Loucy (cell line): ENCODE results near the gene ZNF576.
"Not testable (repeated sequence)": the region's sequence is repeated elsewhere in the genome, so short reads cannot be mapped to it uniquely, and the experiment has no call there.

Source experiments
- H2AFZ ChIP-seq: fragments of 200-600 bp; sonication (generic); 2 replicates; pipeline ENCODE4 v1.6.0; 2016; ENCODE audit warnings: antibody characterized with exemption, mild to moderate bottlenecking, low read length, moderate library complexity
- H3F3A ChIP-seq: fragments of 200-600 bp; 2 replicates; pipeline ENCODE4 v1.6.0; 2016; ENCODE audit warnings: antibody characterized with exemption, low read depth, mild to moderate bottlenecking
- H3K27me3 ChIP-seq: fragments of 200-600 bp; sonication (generic); 2 replicates; pipeline ENCODE4 v1.6.1; 2014; ENCODE audit warnings: low read length, mild to moderate bottlenecking; ENCODE audit not compliant: insufficient read depth, poor library complexity, severe bottlenecking
- H3K36me3 ChIP-seq: fragments of 200-600 bp; sonication (generic); 2 replicates; pipeline ENCODE4 v1.6.1; 2016; ENCODE audit warnings: low read length; ENCODE audit not compliant: insufficient read depth
- H3K4me1 ChIP-seq: fragments of 200-600 bp; sonication (generic); 2 replicates; pipeline ENCODE4 v1.5.1; 2014; ENCODE audit warnings: low read length, mild to moderate bottlenecking; ENCODE audit not compliant: insufficient read depth, poor library complexity, severe bottlenecking
- H3K4me2 ChIP-seq: fragments of 200-600 bp; sonication (generic); 2 replicates; pipeline ENCODE4 v1.6.0; 2014; ENCODE audit warnings: antibody characterized with exemption, low read length, low read depth, mild to moderate bottlenecking; ENCODE audit not compliant: poor library complexity, severe bottlenecking
- H3K4me3 ChIP-seq: fragments of 200-600 bp; sonication (generic); 2 replicates; pipeline ENCODE4 v1.5.1; 2014; ENCODE audit warnings: low read length, mild to moderate bottlenecking, mixed read lengths; ENCODE audit not compliant: poor library complexity, severe bottlenecking
- H3K79me2 ChIP-seq: fragments of 200-600 bp; sonication (generic); 2 replicates; pipeline ENCODE4 v1.6.1; 2014; ENCODE audit warnings: low read length; ENCODE audit not compliant: insufficient read depth
- H3K9ac ChIP-seq: fragments of 200-600 bp; sonication (generic); 2 replicates; pipeline ENCODE4 v1.6.0; 2014; ENCODE audit warnings: mild to moderate bottlenecking, low read depth, low read length, moderate library complexity; ENCODE audit not compliant: poor library complexity, severe bottlenecking
- H3K9me2 ChIP-seq: fragments of 200-600 bp; sonication (generic); replicated peaks from 2 replicates; pipeline ENCODE4 v1.6.1; 2016; ENCODE audit warnings: low read depth, low read length, mixed read lengths
- H3K9me3 ChIP-seq: fragments of 200-600 bp; sonication (generic); 2 replicates; pipeline ENCODE4 v1.6.1; 2014; ENCODE audit warnings: mild to moderate bottlenecking, antibody characterized with exemption, low read length, low read depth; ENCODE audit not compliant: insufficient read depth
- H4K20me1 ChIP-seq: fragments of 200-600 bp; sonication (generic); 2 replicates; pipeline ENCODE4 v1.6.0; 2014; ENCODE audit warnings: antibody characterized with exemption, low read length, mild to moderate bottlenecking; ENCODE audit not compliant: insufficient read depth, poor library complexity, severe bottlenecking
- EZH2phosphoT487 ChIP-seq: fragments of 200-600 bp; IDR thresholded peaks from 2 replicates; pipeline ENCODE4 v1.6.1; 2018; ENCODE audit warnings: antibody characterized with exemption, mild to moderate bottlenecking, moderate library complexity, borderline replicate concordance
- TF ChIP-seq, protein P1 (sequence below): fragments of 200-600 bp; sonication (generic); conservative IDR thresholded peaks from 2 replicates; pipeline ENCODE4 v1.5.1; 2014; ENCODE audit warnings: mild to moderate bottlenecking, antibody characterized with exemption, low read length

The ZNF576 gene, protein sequence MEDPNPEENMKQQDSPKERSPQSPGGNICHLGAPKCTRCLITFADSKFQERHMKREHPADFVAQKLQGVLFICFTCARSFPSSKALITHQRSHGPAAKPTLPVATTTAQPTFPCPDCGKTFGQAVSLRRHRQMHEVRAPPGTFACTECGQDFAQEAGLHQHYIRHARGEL

GRCh38 chr19:43595999-43596841 is at the start of gene ZNF576, which contains the start of gene IRGQ:
ZNF576 (plus strand) TSS chr19:43596595; CDS start chr19:43597109, 514 bp downstream.
IRGQ (minus strand) TSS chr19:43596134; CDS start chr19:43595338, 796 bp downstream.
- Histone ChIP-seq H4K20me1 (peaks cover 11% of the 10 kb centered on the region), H3K36me3 (peaks cover 23% of the 10 kb centered on the region; the same call in 1 of the 2 replicates), H3F3A (no peaks in the 10 kb centered on the region), H3K4me2 (peak within 1 kb of the TSS; percentile 93), H2AFZ (peak within 1 kb of the TSS; percentile 75), H3K9ac (peak within 1 kb of the TSS; percentile 86), H3K9me2 (no peaks in the 10 kb centered on the region), H3K79me2 (peaks cover 64% of the 10 kb centered on the region), H3K27me3 (no peaks in the 10 kb centered on the region), H3K4me1 (peaks cover 27% of the 10 kb centered on the region), H3K9me3 (no peaks in the 10 kb centered on the region), H3K4me3 (peak within 1 kb of the TSS; percentile 96)
- TF ChIP-seq EZH2phosphoT487: no peak
- TF ChIP-seq, protein P1, sequence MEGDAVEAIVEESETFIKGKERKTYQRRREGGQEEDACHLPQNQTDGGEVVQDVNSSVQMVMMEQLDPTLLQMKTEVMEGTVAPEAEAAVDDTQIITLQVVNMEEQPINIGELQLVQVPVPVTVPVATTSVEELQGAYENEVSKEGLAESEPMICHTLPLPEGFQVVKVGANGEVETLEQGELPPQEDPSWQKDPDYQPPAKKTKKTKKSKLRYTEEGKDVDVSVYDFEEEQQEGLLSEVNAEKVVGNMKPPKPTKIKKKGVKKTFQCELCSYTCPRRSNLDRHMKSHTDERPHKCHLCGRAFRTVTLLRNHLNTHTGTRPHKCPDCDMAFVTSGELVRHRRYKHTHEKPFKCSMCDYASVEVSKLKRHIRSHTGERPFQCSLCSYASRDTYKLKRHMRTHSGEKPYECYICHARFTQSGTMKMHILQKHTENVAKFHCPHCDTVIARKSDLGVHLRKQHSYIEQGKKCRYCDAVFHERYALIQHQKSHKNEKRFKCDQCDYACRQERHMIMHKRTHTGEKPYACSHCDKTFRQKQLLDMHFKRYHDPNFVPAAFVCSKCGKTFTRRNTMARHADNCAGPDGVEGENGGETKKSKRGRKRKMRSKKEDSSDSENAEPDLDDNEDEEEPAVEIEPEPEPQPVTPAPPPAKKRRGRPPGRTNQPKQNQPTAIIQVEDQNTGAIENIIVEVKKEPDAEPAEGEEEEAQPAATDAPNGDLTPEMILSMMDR: no peak

- peaks cover 47% of the 10 kb centered on the region; the same call in 1 of the 2 replicates for H3K36me3 ChIP-seq
- H3K9me3 ChIP-seq, H2AFZ ChIP-seq, H3K4me3 ChIP-seq, H3F3A ChIP-seq, H4K20me1 ChIP-seq, H3K27me3 ChIP-seq, H3K9ac ChIP-seq, H3K9me2 ChIP-seq, H3K4me1 ChIP-seq, H3K4me2 ChIP-seq, H3K79me2 ChIP-seq: not testable (repeated sequence)
These were observed 48.5 kb upstream of the ZNF576 start for GRCh38 chr19:43547926-43548325.

DNA sequence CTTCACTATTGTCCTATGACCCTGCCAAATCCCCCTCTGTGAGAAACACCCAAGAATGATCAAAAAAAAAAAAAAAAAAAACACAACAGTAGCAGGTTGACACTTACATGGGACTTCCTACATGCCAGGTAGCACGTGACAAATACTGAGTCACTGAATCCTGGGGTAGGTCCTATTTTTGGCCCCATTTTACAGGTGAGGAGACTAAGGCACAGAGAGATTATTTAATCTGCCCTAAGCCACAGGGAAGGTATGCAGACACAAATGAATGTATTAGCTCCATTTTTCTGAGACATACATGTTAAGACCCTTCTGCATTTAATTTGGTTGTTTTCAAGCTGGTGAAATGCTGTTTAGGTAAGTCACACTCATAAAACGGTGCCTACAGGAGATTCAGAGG is 47.7 kb upstream of the ZNF576 start:
- no peaks in the 10 kb centered on the region for H3K27me3 ChIP-seq
- no peaks in the 10 kb centered on the region for H3K9me3 ChIP-seq
- no peaks in the 10 kb centered on the region for H4K20me1 ChIP-seq
- H3K4me3 ChIP-seq: no peak overlapping the region
- H3K4me1 ChIP-seq: no peaks in the 10 kb centered on the region
- no peak overlapping the region for H3K4me2 ChIP-seq
- no peaks in the 10 kb centered on the region for H3K79me2 ChIP-seq
- H3F3A ChIP-seq: no peaks in the 10 kb centered on the region
- peaks cover 47% of the 10 kb centered on the region; the same call in 1 of the 2 replicates for H3K36me3 ChIP-seq
- H2AFZ ChIP-seq: no peak overlapping the region
- TF ChIP-seq EZH2phosphoT487: no peak
- TF ChIP-seq, protein P1: no peak
- no peaks in the 10 kb centered on the region for H3K9me2 ChIP-seq
- no peak overlapping the region for H3K9ac ChIP-seq
